Measurements from ENCODE around the gene NOTCH2.
"Not testable (repeated sequence)": the region's sequence is repeated elsewhere in the genome, so short reads cannot be mapped to it uniquely, and the experiment has no call there.

The NOTCH2 gene

GRCh38 chr1:120069067-120069919 lies at the start of gene NOTCH2:
Gene NOTCH2 (minus strand): TSS chr1:120069662. CDS start chr1:120069406, 256 bp downstream.
- not testable (repeated sequence) for H3K4me1 ChIP-seq (ENCODE audit: control insufficient read depth in 1 of 2, insufficient read depth in 1 of 2, low read depth in 1 of 2, low read length in 1 of 2); H3K27me3 ChIP-seq; H3K36me3 ChIP-seq; H3K9me3 ChIP-seq
- H3K4me3 ChIP-seq (ENCODE audit: low read depth in 1 of 2, low read length in 1 of 2) = peak within 1 kb of the TSS; percentile 52 to 71
- H3K27ac ChIP-seq = peak within 1 kb of the TSS; percentile 75

- H3K36me3 ChIP-seq; H3K4me1 ChIP-seq (ENCODE audit: control insufficient read depth in 1 of 2, insufficient read depth in 1 of 2, low read depth in 1 of 2, low read length in 1 of 2); H3K4me3 ChIP-seq (ENCODE audit: low read depth in 1 of 2, low read length in 1 of 2); H3K9me3 ChIP-seq; H3K27ac ChIP-seq; H3K27me3 ChIP-seq: not testable (repeated sequence)
Observed at GRCh38 chr1:120117371-120118177, 48.1 kb upstream of the NOTCH2 start.

- not testable (repeated sequence) for H3K27me3 ChIP-seq; H3K4me3 ChIP-seq (ENCODE audit: low read depth in 1 of 2, low read length in 1 of 2); H3K27ac ChIP-seq; H3K36me3 ChIP-seq; H3K9me3 ChIP-seq; H3K4me1 ChIP-seq (ENCODE audit: control insufficient read depth in 1 of 2, insufficient read depth in 1 of 2, low read depth in 1 of 2, low read length in 1 of 2)
Observed at GRCh38 chr1:120116094-120116493, 46.6 kb upstream of the NOTCH2 start.

- H3K4me1 ChIP-seq (ENCODE audit: control insufficient read depth in 1 of 2, insufficient read depth in 1 of 2, low read depth in 1 of 2, low read length in 1 of 2); H3K36me3 ChIP-seq; H3K9me3 ChIP-seq; H3K27me3 ChIP-seq; H3K27ac ChIP-seq; H3K4me3 ChIP-seq (ENCODE audit: low read depth in 1 of 2, low read length in 1 of 2): not testable (repeated sequence)
Observed at GRCh38 chr1:120113134-120113533, 43.7 kb upstream of the NOTCH2 start.

GRCh38 chr1:120112212-120112611 lies 42.8 kb upstream of the NOTCH2 start:
- H3K27me3 ChIP-seq; H3K9me3 ChIP-seq; H3K36me3 ChIP-seq; H3K27ac ChIP-seq; H3K4me1 ChIP-seq (ENCODE audit: control insufficient read depth in 1 of 2, insufficient read depth in 1 of 2, low read depth in 1 of 2, low read length in 1 of 2); H3K4me3 ChIP-seq (ENCODE audit: low read depth in 1 of 2, low read length in 1 of 2): not testable (repeated sequence)

DNA sequence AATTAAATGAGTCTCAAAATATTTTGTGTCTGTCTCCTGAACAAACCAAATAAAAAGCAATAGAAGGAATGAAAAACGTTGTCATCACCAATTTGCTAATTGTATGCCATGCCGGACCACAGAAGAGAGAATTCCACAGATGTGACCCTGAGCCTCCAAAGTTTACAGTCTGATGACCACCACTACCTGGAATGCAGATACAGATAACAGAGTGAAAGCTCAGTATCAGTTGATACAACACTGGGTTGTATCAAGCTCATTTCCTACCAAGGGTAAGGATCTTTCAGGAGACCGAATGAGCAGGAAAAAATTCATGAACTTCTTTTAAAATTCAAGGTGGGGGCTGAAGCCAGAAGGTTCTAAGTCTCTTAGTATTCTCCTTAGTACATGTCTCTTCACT lies 42.3 kb upstream of the NOTCH2 start:
- H3K4me1 ChIP-seq (ENCODE audit: control insufficient read depth in 1 of 2, insufficient read depth in 1 of 2, low read depth in 1 of 2, low read length in 1 of 2); H3K27me3 ChIP-seq; H3K4me3 ChIP-seq (ENCODE audit: low read depth in 1 of 2, low read length in 1 of 2); H3K36me3 ChIP-seq; H3K27ac ChIP-seq; H3K9me3 ChIP-seq: not testable (repeated sequence)

- H3K9me3 ChIP-seq; H3K36me3 ChIP-seq; H3K27me3 ChIP-seq; H3K27ac ChIP-seq; H3K4me3 ChIP-seq (ENCODE audit: low read depth in 1 of 2, low read length in 1 of 2); H3K4me1 ChIP-seq (ENCODE audit: control insufficient read depth in 1 of 2, insufficient read depth in 1 of 2, low read depth in 1 of 2, low read length in 1 of 2): not testable (repeated sequence)
Observed at GRCh38 chr1:120111008-120111407, 41.5 kb upstream of the NOTCH2 start.

GRCh38 chr1:120109656-120110055 lies 40.2 kb upstream of the NOTCH2 start:
- H3K4me1 ChIP-seq (ENCODE audit: control insufficient read depth in 1 of 2, insufficient read depth in 1 of 2, low read depth in 1 of 2, low read length in 1 of 2) = peaks cover 11 to 12% of the 10 kb centered on the region in 2 experiments
- H3K36me3 ChIP-seq; H3K4me3 ChIP-seq (ENCODE audit: low read depth in 1 of 2, low read length in 1 of 2); H3K9me3 ChIP-seq; H3K27me3 ChIP-seq; H3K27ac ChIP-seq: not testable (repeated sequence)

- not testable (repeated sequence) for H3K36me3 ChIP-seq; H3K4me3 ChIP-seq (ENCODE audit: low read depth in 1 of 2, low read length in 1 of 2); H3K27me3 ChIP-seq; H3K27ac ChIP-seq; H3K9me3 ChIP-seq
- peaks cover 14 to 17% of the 10 kb centered on the region in 2 experiments for H3K4me1 ChIP-seq (ENCODE audit: control insufficient read depth in 1 of 2, insufficient read depth in 1 of 2, low read depth in 1 of 2, low read length in 1 of 2)
Observed at GRCh38 chr1:120109180-120109579, 39.7 kb upstream of the NOTCH2 start.

GRCh38 chr1:120105288-120105687 lies 35.8 kb upstream of the NOTCH2 start:
- H3K9me3 ChIP-seq; H3K27me3 ChIP-seq; H3K36me3 ChIP-seq; H3K4me3 ChIP-seq (ENCODE audit: low read depth in 1 of 2, low read length in 1 of 2): not testable (repeated sequence)
- Histone ChIP-seq H3K4me1 (ENCODE audit: control insufficient read depth in 1 of 2, insufficient read depth in 1 of 2, low read depth in 1 of 2, low read length in 1 of 2) (peaks cover 15 to 28% of the 10 kb centered on the region in 2 experiments), H3K27ac (peak overlapping the region; percentile 57)

DNA sequence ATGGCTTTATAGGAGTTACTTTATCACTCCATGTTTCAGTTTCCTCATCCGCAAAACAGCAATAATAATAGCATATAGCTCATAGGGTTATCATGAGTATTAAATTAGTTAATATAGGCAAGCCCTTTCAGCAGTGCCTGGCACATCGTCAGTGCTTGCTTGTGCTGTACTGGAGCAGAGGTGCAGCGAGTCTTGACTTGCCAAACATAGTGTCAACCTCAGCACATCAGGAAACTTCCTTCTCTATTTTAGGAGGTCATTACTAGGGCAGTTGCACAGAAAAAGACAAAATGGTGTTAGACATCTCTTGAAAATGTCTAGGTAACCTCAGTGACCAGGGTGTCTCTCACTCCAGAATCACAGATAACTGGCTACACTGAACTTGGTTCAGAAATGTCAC lies 34.3 kb upstream of the NOTCH2 start:
- H3K4me3 ChIP-seq (ENCODE audit: low read depth in 1 of 2, low read length in 1 of 2); H3K9me3 ChIP-seq; H3K36me3 ChIP-seq; H3K27me3 ChIP-seq: not testable (repeated sequence)
- Histone ChIP-seq H3K4me1 (ENCODE audit: control insufficient read depth in 1 of 2, insufficient read depth in 1 of 2, low read depth in 1 of 2, low read length in 1 of 2) (peaks cover 15 to 34% of the 10 kb centered on the region in 2 experiments), H3K27ac (peak overlapping the region; percentile 57)

DNA sequence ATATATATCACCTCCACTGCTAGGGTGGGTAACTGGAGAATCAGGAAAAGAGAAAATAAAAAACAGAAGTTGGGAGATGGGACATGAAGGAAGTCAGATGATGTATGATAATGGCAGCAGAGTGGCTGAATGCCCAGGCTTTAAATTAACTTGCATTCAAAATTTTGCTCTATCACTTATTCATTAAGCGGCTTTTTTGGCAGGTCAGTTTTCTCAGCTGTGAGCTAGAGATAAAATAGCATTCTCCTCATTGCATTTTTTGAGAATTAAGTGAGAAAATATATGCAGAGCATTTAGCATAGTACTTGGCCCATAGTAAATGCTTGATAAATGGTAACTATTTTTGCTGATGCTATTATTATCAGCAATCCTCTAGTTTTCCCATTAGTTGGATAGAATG lies 32.1 kb upstream of the NOTCH2 start:
- H3K27me3 ChIP-seq; H3K36me3 ChIP-seq; H3K9me3 ChIP-seq; H3K4me3 ChIP-seq (ENCODE audit: low read depth in 1 of 2, low read length in 1 of 2); H3K27ac ChIP-seq: not testable (repeated sequence)
- peaks cover 15 to 34% of the 10 kb centered on the region in 2 experiments for H3K4me1 ChIP-seq (ENCODE audit: control insufficient read depth in 1 of 2, insufficient read depth in 1 of 2, low read depth in 1 of 2, low read length in 1 of 2)

DNA sequence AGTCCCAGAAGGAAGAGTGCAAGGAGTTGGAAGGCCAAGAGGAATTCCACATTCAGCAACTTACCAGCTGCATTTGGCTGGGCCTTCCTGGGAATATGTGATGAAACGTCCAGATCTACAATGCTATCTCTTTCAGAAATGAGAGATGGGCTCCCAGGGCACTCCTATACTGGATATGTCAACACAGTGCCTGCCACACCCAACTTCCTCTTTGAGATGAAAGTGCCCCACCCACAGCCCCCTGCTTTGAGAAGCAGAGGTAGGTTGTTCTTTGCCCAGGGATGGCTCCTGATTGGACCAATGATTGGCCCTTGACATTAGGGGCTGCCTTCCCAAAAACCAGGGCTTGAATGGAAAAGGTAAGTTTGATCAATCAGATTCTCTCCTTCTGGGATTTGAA lies 31.1 kb upstream of the NOTCH2 start:
- H3K4me3 ChIP-seq (ENCODE audit: low read depth in 1 of 2, low read length in 1 of 2); H3K27ac ChIP-seq; H3K9me3 ChIP-seq; H3K27me3 ChIP-seq; H3K36me3 ChIP-seq: not testable (repeated sequence)
- H3K4me1 ChIP-seq (ENCODE audit: control insufficient read depth in 1 of 2, insufficient read depth in 1 of 2, low read depth in 1 of 2, low read length in 1 of 2) = peaks cover 11 to 31% of the 10 kb centered on the region in 2 experiments

All from neutrophil (primary cell).